GM12864 (cell line): Measurements from ENCODE around the gene PRSS57.
A peak's percentile ranks its signal among the peaks of the same experiment; 100 is the strongest.

Source experiments
- DNase-seq: peaks from one replicate; pipeline ENCODE4 v3.0.0-alpha.2; 2011; ENCODE audit warnings: low read depth
- H3K4me3 ChIP-seq: 2 replicates; pipeline ENCODE4 v1.5.1; 2011; ENCODE audit warnings: mild to moderate bottlenecking, low read depth, low read length, control low read depth
- TF ChIP-seq, protein P1 (sequence below): IDR thresholded peaks from 2 replicates; pipeline ENCODE4 v1.5.1; 2011; ENCODE audit warnings: low read depth, mild to moderate bottlenecking, moderate library complexity, low read length, control low read depth, inconsistent platforms; ENCODE audit errors: missing control alignments

PRSS57 gene

DNA sequence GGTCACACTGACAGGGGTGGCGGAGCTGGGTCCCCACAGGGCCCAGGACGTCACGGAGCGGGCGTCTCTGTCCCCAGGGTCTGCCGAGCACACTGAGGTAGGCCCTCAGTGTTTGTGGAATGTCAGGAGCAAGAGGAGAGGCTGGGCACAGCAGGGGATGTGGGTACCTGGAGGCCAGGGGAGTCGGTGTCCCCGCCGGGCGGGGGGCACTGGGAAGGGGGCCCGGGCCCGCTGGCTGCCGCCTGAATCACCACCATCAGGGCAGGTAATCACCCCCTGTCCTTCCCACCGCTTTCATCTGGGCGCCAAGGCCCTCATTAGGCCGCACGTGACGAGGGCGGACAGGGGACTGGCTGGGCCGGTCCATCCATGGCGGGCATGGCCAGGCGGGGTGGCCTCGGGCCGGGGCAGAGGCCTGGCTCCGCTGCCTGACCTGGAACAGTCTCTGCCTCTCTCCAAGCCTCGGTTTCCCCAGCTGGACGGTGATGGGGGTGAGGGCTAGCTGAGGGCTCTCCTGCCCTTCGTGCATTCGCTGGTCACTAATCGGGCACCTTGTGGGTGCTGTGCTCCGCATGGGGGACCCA, 54.6 kb downstream of the PRSS57 start:
- TF ChIP-seq, protein P1, sequence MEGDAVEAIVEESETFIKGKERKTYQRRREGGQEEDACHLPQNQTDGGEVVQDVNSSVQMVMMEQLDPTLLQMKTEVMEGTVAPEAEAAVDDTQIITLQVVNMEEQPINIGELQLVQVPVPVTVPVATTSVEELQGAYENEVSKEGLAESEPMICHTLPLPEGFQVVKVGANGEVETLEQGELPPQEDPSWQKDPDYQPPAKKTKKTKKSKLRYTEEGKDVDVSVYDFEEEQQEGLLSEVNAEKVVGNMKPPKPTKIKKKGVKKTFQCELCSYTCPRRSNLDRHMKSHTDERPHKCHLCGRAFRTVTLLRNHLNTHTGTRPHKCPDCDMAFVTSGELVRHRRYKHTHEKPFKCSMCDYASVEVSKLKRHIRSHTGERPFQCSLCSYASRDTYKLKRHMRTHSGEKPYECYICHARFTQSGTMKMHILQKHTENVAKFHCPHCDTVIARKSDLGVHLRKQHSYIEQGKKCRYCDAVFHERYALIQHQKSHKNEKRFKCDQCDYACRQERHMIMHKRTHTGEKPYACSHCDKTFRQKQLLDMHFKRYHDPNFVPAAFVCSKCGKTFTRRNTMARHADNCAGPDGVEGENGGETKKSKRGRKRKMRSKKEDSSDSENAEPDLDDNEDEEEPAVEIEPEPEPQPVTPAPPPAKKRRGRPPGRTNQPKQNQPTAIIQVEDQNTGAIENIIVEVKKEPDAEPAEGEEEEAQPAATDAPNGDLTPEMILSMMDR = no peak
- DNase-seq = no peak
- no peak overlapping the region for H3K4me3 ChIP-seq

DNA sequence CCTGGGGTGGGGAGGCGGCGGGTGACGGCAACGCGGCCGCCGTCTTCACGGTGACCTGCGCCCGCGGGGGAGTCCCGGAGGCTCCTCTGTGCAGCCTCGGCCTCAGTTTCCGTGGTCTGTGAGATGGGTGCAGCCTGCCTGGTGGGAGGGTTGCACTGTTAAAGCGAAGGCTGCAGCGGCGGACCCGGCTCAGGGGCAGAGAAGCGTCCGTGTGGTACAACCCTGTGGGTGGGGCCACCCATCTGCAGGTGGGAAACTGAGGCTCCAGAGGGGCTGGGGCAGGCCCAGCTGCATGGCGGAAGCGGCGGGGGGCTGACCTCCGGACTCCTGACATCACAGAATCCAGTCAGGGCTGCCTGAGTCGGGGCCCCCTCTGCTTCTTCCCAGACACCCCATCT, 55.1 kb downstream of the PRSS57 start:
- no peak for DNase-seq
- H3K4me3 ChIP-seq = no peak overlapping the region
- TF ChIP-seq, protein P1 = no peak

DNA sequence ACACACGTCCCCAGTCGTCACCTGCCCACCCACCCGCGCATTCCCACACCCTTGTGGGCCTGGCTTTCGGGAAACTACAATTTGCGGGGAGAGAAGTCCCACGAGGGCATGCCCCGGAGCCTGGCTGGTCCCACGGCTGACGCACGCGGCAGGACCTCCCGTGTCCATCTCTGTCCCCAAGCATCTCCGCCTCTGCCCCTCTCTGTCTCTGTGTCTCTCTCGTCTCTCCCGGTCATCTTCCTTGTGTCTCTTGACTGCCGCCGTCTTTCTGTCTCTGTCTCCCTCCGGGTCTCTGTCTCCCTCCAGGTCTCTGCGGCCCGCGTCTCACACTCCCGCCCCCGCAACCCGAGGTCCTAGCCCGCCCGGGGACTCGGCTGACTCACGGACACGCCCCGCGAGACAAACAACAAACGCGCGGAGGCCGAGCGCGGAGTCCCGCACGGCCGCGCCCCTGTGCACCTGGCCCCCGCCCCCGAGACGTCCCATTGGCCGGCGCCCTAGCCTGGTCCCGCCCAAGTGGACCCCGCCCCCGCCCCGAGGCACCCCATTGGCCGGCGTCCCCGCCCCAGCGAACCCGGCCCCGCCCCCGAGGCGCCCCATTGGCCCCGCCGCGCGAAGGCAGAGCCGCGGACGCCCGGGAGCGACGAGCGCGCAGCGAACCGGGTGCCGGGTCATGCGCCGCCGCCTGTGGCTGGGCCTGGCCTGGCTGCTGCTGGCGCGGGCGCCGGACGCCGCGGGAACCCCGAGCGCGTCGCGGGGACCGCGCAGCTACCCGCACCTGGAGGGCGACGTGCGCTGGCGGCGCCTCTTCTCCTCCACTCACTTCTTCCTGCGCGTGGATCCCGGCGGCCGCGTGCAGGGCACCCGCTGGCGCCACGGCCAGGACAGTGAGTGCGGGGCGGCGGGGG, 55.7 kb downstream of the PRSS57 start, which contains the start of gene FGF22:
FGF22 (plus strand) TSS at position 627 of the 908 bp plus-strand sequence; CDS start at position 674, 47 bp downstream.
- no peak for DNase-seq
- TF ChIP-seq, protein P1 = no peak
- peak within 1 kb of the TSS; percentile 47 for H3K4me3 ChIP-seq

DNA sequence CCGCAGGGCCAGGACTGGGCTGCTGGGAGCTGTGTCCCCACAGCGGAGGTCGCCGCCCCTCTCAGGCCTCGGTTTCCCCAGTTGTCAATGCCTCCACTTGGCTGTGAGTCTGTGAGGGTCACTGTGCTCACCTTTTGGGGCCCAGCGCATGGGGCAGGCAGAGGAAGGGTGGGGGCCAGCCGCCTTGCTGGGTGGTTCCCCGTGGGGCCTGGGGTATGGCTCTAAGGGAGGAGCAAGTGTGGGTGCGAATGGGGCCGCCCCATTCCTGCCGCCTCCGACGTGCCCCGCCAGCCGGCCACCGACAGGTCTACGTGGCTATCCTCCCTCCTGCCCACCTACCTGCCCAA, 56.4 kb downstream of the PRSS57 start:
- DNase-seq = no peak
- peak overlapping the region; percentile 47 for H3K4me3 ChIP-seq
- TF ChIP-seq, protein P1 = no peak
